NT2/D1 (cell line): ENCODE data around the gene PDE11A.

Experiments used
- SUZ12 ChIP-seq: IDR thresholded peaks from 2 replicates; pipeline ENCODE4 v1.6.1; 2011; ENCODE audit not compliant: insufficient read length, insufficient read depth; ENCODE audit errors: extremely low read depth
- YY1 ChIP-seq: IDR thresholded peaks from 2 replicates; pipeline ENCODE4 v1.6.1; 2011; ENCODE audit not compliant: insufficient read length, insufficient read depth

- TF ChIP-seq YY1 (no peak), SUZ12 (no peak)
Observed at GRCh38 chr2:177721087-177721486, 351.5 kb downstream of the PDE11A start.
